GM23338 (cell line): ENCODE data around the gene TMEM222. TPM values are rescaled to one million over a fixed set of nuclear protein-coding genes. Genes with fewer than 3 reads are reported as not detected.
A peak's percentile ranks its signal among the peaks of the same experiment; 100 is the strongest.

Source experiments
- ATAC-seq: fragments of 200-7000 bp; cut with Tn5 transposase; 3 replicates; pipeline ENCODE4 v1.9.1; 2020
- DNase-seq: peaks from one replicate; pipeline ENCODE4 v3.0.0-alpha.2; 2015; ENCODE audit warnings: low spot score
- H2AFZ ChIP-seq: fragments of 200-600 bp; sonication (generic); 2 replicates; pipeline ENCODE4 v1.8.0; 2016; ENCODE audit warnings: antibody characterized with exemption, mild to moderate bottlenecking, moderate library complexity
- H3F3A ChIP-seq: fragments of 200-600 bp; sonication (generic); replicated peaks from 2 replicates; pipeline ENCODE4 v1.8.0; 2017; ENCODE audit warnings: antibody characterized with exemption, mixed run types, low read depth
- H3K27ac ChIP-seq: fragments of 200-600 bp; sonication (generic); 2 replicates; pipeline ENCODE4 v1.6.1; 2016; ENCODE audit warnings: low read depth
- H3K27me3 ChIP-seq: fragments of 200-600 bp; sonication (generic); 2 replicates; pipeline ENCODE4 v1.8.0; 2016; ENCODE audit warnings: mild to moderate bottlenecking, mixed run types, moderate library complexity; ENCODE audit not compliant: insufficient read depth
- H3K36me3 ChIP-seq: fragments of 200-600 bp; sonication (generic); 2 replicates; pipeline ENCODE4 v1.8.0; 2016; ENCODE audit warnings: mild to moderate bottlenecking; ENCODE audit not compliant: insufficient read depth
- H3K4me1 ChIP-seq: fragments of 200-600 bp; sonication (generic); 2 replicates; pipeline ENCODE4 v1.8.0; 2016; ENCODE audit warnings: mild to moderate bottlenecking, moderate library complexity; ENCODE audit not compliant: insufficient read depth
- H3K4me2 ChIP-seq: fragments of 200-600 bp; sonication (generic); 2 replicates; pipeline ENCODE4 v1.7.1; 2017; ENCODE audit warnings: mixed run types
- H3K4me3 ChIP-seq: fragments of 200-600 bp; sonication (generic); 2 replicates; pipeline ENCODE4 v1.6.1; 2016; ENCODE audit warnings: mixed run types
- H3K79me2 ChIP-seq: fragments of 200-600 bp; sonication (generic); replicated peaks from 2 replicates; pipeline ENCODE4 v1.8.0; 2017; ENCODE audit warnings: mild to moderate bottlenecking; ENCODE audit not compliant: insufficient read depth
- H3K9me2 ChIP-seq: fragments of 200-600 bp; sonication (generic); 2 replicates; pipeline ENCODE4 v1.8.0; 2017; ENCODE audit not compliant: insufficient read depth
- H4K20me1 ChIP-seq: fragments of 200-600 bp; sonication (generic); replicated peaks from 2 replicates; pipeline ENCODE4 v1.8.0; 2017; ENCODE audit warnings: mild to moderate bottlenecking; ENCODE audit not compliant: insufficient read depth
- H3K27ac Mint-ChIP-seq: 2 replicates; pipeline ENCODE4 v1.8.0; 2020; ENCODE audit warnings: inconsistent platforms, mild to moderate bottlenecking, moderate library complexity, mixed read lengths
- H3K27me3 Mint-ChIP-seq: 3 replicates; pipeline ENCODE4 v1.8.0; 2022; ENCODE audit warnings: low read depth, mild to moderate bottlenecking, moderate library complexity, mixed read lengths, inconsistent platforms; ENCODE audit not compliant: insufficient read depth, poor library complexity
- H3K36me3 Mint-ChIP-seq: 3 replicates; pipeline ENCODE4 v1.8.0; 2021; ENCODE audit warnings: low read depth, mild to moderate bottlenecking, inconsistent platforms, moderate library complexity, mixed read lengths
- H3K4me1 Mint-ChIP-seq: 3 replicates; pipeline ENCODE4 v1.8.0; 2020; ENCODE audit warnings: mild to moderate bottlenecking, inconsistent platforms, mixed read lengths
- H3K4me3 Mint-ChIP-seq: 3 replicates; pipeline ENCODE4 v1.8.0; 2021; ENCODE audit warnings: moderate library complexity, mild to moderate bottlenecking, inconsistent platforms, mixed read lengths
- H3K9me3 Mint-ChIP-seq: 3 replicates; pipeline ENCODE4 v1.8.0; 2020; ENCODE audit warnings: moderate library complexity, mild to moderate bottlenecking, inconsistent platforms, mixed read lengths
- CREB1 ChIP-seq: fragments of 250-450 bp; sonication (Bioruptor Pico); IDR thresholded peaks from 2 replicates; pipeline ENCODE4 v1.5.0; 2020; ENCODE audit warnings: low read depth, mild to moderate bottlenecking, moderate library complexity
- CTCF ChIP-seq, 2 experiments: fragments of 200-600 bp in 1 of 2; sonication (generic) in 1 of 2; conservative IDR thresholded peaks; 2 replicates each; pipeline versions ENCODE4 v1.5.1 to v1.6.1; 2016 to 2017; ENCODE audit warnings: antibody characterized with exemption in 2 of 2, low read depth in 2 of 2, mild to moderate bottlenecking in 2 of 2, moderate library complexity in 1 of 2
- EZH2 ChIP-seq: fragments of 200-600 bp; sonication (generic); IDR thresholded peaks from one replicate; pipeline ENCODE4 v1.8.0; 2017; ENCODE audit warnings: antibody characterized with exemption, mild to moderate bottlenecking, low read depth; ENCODE audit not compliant: unreplicated experiment
- JUNB ChIP-seq: IDR thresholded peaks from one replicate; pipeline ENCODE4 v1.6.1; 2016; ENCODE audit warnings: antibody characterized with exemption; ENCODE audit not compliant: unreplicated experiment
- POLR2AphosphoS5 ChIP-seq: IDR thresholded peaks from 2 replicates; pipeline ENCODE4 v1.6.1; 2016; ENCODE audit warnings: antibody characterized with exemption, low read depth
- REST ChIP-seq: IDR thresholded peaks from one replicate; pipeline ENCODE4 v1.6.1; 2018; ENCODE audit warnings: antibody characterized with exemption; ENCODE audit not compliant: unreplicated experiment
- STAT1 ChIP-seq: IDR thresholded peaks from one replicate; pipeline ENCODE4 v1.6.1; 2016; ENCODE audit warnings: antibody characterized with exemption; ENCODE audit not compliant: unreplicated experiment
- ZNF114 ChIP-seq: fragments of 250-450 bp; sonication (Bioruptor Pico); IDR thresholded peaks from 2 replicates; pipeline ENCODE4 v1.5.0; 2020; ENCODE audit warnings: mild to moderate bottlenecking, moderate library complexity
- ZNF331 ChIP-seq: fragments of 250-450 bp; sonication (Bioruptor Pico); IDR thresholded peaks from 2 replicates; pipeline ENCODE4 v1.5.0; 2020; ENCODE audit warnings: low read depth, mild to moderate bottlenecking, moderate library complexity
- ZNF462 ChIP-seq: fragments of 250-450 bp; sonication (Bioruptor Pico); IDR thresholded peaks from 2 replicates; pipeline ENCODE4 v1.5.0; 2020; ENCODE audit warnings: mild to moderate bottlenecking, moderate library complexity
- polyA plus RNA-seq: library from polyadenylated mRNA; unstranded; fragments of >200 nt; fragmentation: Nextera tagmentation; extraction: Ambion mirVana; gene quantifications from 2 replicates; pipeline ENCODE4 v1.2.1, GENCODE V29; 2016
- total RNA-seq: library from RNA; depleted of rRNA; stranded (reverse); fragments of >200 nt; shearing (Covaris generic); gene quantifications from 2 replicates; pipeline ENCODE4 v1.2.3, GENCODE V29; 2014

TMEM222 gene
- total and polyA plus RNA-seq, 2 experiments from 2014 or later = 17.8 to 22.6 TPM

- no peak for TF ChIP-seq ZNF462 (CRISPR knock-in tag)
- no peak for TF ChIP-seq ZNF331 (CRISPR knock-in tag)
- no peak for TF ChIP-seq ZNF114 (CRISPR knock-in tag)
- TF ChIP-seq STAT1 = no peak
- no peak for TF ChIP-seq CTCF (conservative IDR thresholded peaks at IDR 0.05; ENCODE audit: low read depth in 2 of 2)
- TF ChIP-seq JUNB = no peak
These were observed 15.9 kb upstream of the TMEM222 start (continued) for GRCh38 chr1:27306071-27306470.

- DNase-seq = peak; percentile 82
- TF ChIP-seq REST = no peak
- TF ChIP-seq EZH2 = no peak
- no peak for TF ChIP-seq POLR2AphosphoS5
- TF ChIP-seq CREB1 (CRISPR knock-in tag) = no peak
- TF ChIP-seq STAT1 = no peak
These were observed 14.8 kb upstream of the TMEM222 start for GRCh38 chr1:27306892-27307761.

More at GRCh38 chr1:27306892-27307761, 14.8 kb upstream of the TMEM222 start:
- peaks cover 3% of the 10 kb centered on the region; the same call in 1 of the 2 replicates for H3F3A ChIP-seq
- Mint-ChIP-seq H3K27ac (peak overlapping the region; percentile 90), H3K27me3 (peaks cover 12% of the 10 kb centered on the region), H3K4me3 (peak overlapping the region; percentile 57), H3K36me3 (no peaks in the 10 kb centered on the region), H3K4me1 (peaks cover 29% of the 10 kb centered on the region), H3K9me3 (no peaks in the 10 kb centered on the region)
- H3K79me2 ChIP-seq = no peaks in the 10 kb centered on the region
- no peaks in the 10 kb centered on the region for H3K27me3 ChIP-seq
- peak overlapping the region; percentile 90 for H3K27ac ChIP-seq
- H4K20me1 ChIP-seq = no peaks in the 10 kb centered on the region
- peak overlapping the region; percentile 5; the same call in 1 of the 2 replicates for H2AFZ ChIP-seq
- H3K4me2 ChIP-seq = peak overlapping the region; percentile 78
- no peaks in the 10 kb centered on the region for H3K36me3 ChIP-seq
- peak; percentile 90 for ATAC-seq
- no peaks in the 10 kb centered on the region for H3K9me2 ChIP-seq
- peak overlapping the region; percentile 42 for H3K4me3 ChIP-seq
- peaks cover 26% of the 10 kb centered on the region for H3K4me1 ChIP-seq
